HG02943 (cell line): Measurements from ENCODE around the gene CYP26C1.

ENCODE experiments used
- ATAC-seq: cut with Tn5 transposase; IDR thresholded peaks from one replicate; pipeline ENCODE4 v1.9.1; 2021; ENCODE audit warnings: mild to moderate bottlenecking, low read depth, moderate library complexity; ENCODE audit not compliant: unreplicated experiment

Gene CYP26C1

GRCh38 chr10:93063144-93063976 lies 2.8 kb downstream of the CYP26C1 start:
- no peak for ATAC-seq

- ATAC-seq: no peak
Observed at GRCh38 chr10:93063977-93064660, 3.5 kb downstream of the CYP26C1 start.

GRCh38 chr10:93064874-93065660 lies 4.5 kb downstream of the CYP26C1 start:
- ATAC-seq: no peak

- ATAC-seq: no peak
Observed at GRCh38 chr10:93065675-93066543, 5.3 kb downstream of the CYP26C1 start.

GRCh38 chr10:93066544-93066913 lies 5.9 kb downstream of the CYP26C1 start:
- no peak for ATAC-seq

GRCh38 chr10:93067443-93068365 lies 7.1 kb downstream of the CYP26C1 start:
- ATAC-seq: no peak

GRCh38 chr10:93068411-93069244 lies 8.0 kb downstream of the CYP26C1 start:
- no peak for ATAC-seq

GRCh38 chr10:93069245-93069561 lies 8.6 kb downstream of the CYP26C1 start:
- ATAC-seq: no peak

- ATAC-seq: no peak
Observed at GRCh38 chr10:93070378-93071176, 10.0 kb downstream of the CYP26C1 start.

GRCh38 chr10:93071177-93071472 lies 10.5 kb downstream of the CYP26C1 start:
- no peak for ATAC-seq

- ATAC-seq: no peak
Observed at GRCh38 chr10:93071674-93072224, 11.2 kb downstream of the CYP26C1 start.

GRCh38 chr10:93072225-93072712 lies 11.7 kb downstream of the CYP26C1 start:
- ATAC-seq: no peak

- no peak for ATAC-seq
Observed at GRCh38 chr10:93072713-93073538, 12.3 kb downstream of the CYP26C1 start.

- ATAC-seq: no peak
Observed at GRCh38 chr10:93073539-93074146, 13.0 kb downstream of the CYP26C1 start, which contains the start of gene CYP26A1. TSS of gene CYP26A1 (plus strand) at chr10:93073893. CDS start at chr10:93073935, 42 bp downstream.

GRCh38 chr10:93074147-93074596 lies 13.6 kb downstream of the CYP26C1 start:
- no peak for ATAC-seq
